GM19463 (cell line): ENCODE measurements around the gene ETF1.

Source experiments
- ATAC-seq: cut with Tn5 transposase; IDR thresholded peaks from one replicate; pipeline ENCODE4 v1.9.1; 2021; ENCODE audit warnings: mild to moderate bottlenecking, moderate library complexity; ENCODE audit not compliant: unreplicated experiment

ETF1 gene

GRCh38 chr5:138563340-138564118 is 20.5 kb upstream of the ETF1 start:
- ATAC-seq = no peak

- no peak for ATAC-seq
Measured at GRCh38 chr5:138560971-138561370, 17.9 kb upstream of the ETF1 start.

GRCh38 chr5:138559937-138560336 is 16.9 kb upstream of the ETF1 start:
- no peak for ATAC-seq

GRCh38 chr5:138557677-138558076 is 14.6 kb upstream of the ETF1 start:
- ATAC-seq = no peak

- no peak for ATAC-seq
Measured at GRCh38 chr5:138554143-138554542, 11.1 kb upstream of the ETF1 start.

GRCh38 chr5:138553437-138554095 is 10.5 kb upstream of the ETF1 start:
- no peak for ATAC-seq

- ATAC-seq = no peak
Measured at GRCh38 chr5:138552657-138553056, 9.6 kb upstream of the ETF1 start.

GRCh38 chr5:138549414-138549813 is 6.4 kb upstream of the ETF1 start:
- ATAC-seq = no peak

- no peak for ATAC-seq
Measured at GRCh38 chr5:138545919-138546562, 3.0 kb upstream of the ETF1 start.

- ATAC-seq = no peak
Measured at GRCh38 chr5:138544181-138545134, 1.4 kb upstream of the ETF1 start.

GRCh38 chr5:138543730-138544104 is 681 bp upstream of the ETF1 start:
- ATAC-seq = peak; percentile 38

GRCh38 chr5:138542180-138542955 is 668 bp downstream of the ETF1 start:
- ATAC-seq = no peak

- ATAC-seq = no peak
Measured at GRCh38 chr5:138541511-138542179, 1.4 kb downstream of the ETF1 start.

- ATAC-seq = no peak
Measured at GRCh38 chr5:138539791-138540190, 3.2 kb downstream of the ETF1 start.

GRCh38 chr5:138538943-138539627 is 4.0 kb downstream of the ETF1 start:
- ATAC-seq = no peak

- no peak for ATAC-seq
Measured at GRCh38 chr5:138536665-138537315, 6.2 kb downstream of the ETF1 start.

- no peak for ATAC-seq
Measured at GRCh38 chr5:138536215-138536614, 6.8 kb downstream of the ETF1 start.
